HG03521 (cell line): ENCODE data around the gene DCN.

Experiments used
- ATAC-seq: cut with Tn5 transposase; IDR thresholded peaks from one replicate; pipeline ENCODE4 v1.9.1; 2021; ENCODE audit warnings: mild to moderate bottlenecking, moderate library complexity; ENCODE audit not compliant: unreplicated experiment

Gene DCN

DNA sequence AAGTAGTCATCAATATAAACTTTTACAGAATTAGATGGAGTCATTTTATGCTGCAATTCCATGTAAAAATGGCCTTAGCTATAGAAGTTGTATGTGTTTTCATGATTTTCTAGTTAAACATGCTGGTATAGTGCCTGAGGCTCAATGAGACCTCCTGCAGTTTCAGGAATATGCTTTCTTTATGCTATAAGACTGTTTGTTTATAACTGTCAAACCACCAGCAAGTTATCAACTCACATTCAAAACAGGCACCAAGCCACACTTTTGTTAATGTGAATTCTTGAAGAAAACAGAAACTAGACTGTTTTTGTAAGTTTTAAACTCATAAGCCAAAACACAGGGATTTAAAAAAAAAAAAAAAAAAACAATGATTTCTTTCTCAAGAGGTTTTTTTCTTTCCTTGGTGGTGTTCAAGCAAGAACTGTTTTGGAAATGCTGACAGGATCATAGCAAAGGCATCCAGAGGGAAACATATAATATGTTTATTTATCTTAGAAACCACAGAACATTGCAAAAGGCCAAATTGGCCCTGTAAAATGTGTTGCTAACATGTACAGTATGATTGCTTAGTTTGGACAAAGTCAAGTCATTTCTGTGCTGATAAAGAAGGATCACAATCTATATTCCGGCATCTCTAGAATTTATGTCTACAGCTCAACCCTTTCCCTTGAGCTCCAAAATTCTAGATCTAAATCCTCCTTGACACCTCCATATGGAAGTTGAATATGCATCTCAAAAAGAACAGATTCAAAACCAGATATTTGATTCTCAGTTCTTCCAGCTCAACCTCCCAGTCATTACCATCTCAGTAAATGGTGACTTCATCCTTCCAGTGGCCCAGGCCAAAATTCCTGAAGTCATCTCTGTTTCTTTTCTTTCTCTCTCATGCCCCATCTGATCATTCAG, 42.3 kb downstream of the DCN start:
- no peak for ATAC-seq

DNA sequence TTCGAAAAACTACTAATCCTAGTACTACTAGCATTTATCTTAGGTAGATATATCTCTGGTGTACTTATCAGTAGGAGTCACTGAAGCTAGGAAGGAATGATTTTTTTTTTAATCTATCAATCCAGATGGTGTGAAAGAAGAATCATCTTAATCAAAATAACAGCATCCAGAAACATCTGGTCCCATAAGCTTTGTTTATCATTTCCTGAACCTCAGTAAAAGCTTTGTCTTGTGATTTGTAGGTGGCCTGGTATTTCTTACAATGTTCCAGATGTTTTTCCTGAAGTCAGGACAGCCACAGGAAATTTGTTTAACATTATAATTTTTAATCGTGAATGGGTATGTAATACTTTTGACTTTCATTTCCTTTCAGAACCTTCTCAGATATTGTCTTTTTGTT, 43.3 kb downstream of the DCN start:
- no peak for ATAC-seq

DNA sequence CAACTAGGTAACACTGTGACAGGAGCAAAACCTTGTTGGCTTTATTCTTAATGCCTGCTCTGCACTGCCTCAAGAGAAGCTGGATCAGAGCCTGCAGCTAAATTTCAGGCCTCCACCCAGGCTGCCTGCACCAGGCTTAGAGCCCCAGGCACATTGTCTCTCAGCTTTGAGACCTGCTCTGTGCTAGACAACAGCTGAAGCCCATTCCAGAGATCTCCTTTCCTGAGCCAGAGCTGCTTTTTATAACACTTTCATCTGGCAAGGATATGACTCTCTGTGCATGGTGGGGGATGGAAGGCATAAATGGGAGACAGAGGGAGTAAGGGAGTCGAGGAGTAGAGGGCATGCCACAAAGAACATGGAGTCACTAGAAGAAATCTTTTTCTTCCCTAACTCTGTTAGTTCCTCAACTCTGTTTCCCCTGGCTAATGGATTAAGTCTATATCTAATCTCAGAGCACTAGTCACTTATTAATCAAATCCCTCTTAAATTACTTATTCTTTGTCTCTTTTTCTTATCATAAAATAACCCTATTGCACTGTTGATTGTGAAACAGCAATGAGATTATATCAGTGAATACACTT, 44.2 kb downstream of the DCN start:
- ATAC-seq = no peak

DNA sequence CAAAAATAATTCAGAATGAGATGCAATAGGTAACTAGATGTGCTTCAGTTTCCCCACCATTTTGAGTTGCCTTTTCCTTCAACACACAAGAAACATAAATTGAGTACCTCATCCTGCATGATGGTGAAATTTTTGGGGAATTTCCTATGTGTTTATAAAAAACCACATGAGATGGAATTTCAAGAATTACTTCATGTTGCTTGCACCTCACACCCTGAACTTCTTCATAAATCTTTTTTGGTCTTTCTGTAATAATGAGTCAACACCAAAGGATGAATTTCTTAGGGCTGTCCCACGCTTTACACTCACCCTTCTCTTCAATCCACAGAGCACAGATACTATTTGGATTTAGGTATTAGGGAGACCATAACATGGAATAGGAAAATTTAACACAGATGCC, 48.7 kb downstream of the DCN start:
- ATAC-seq = no peak

DNA sequence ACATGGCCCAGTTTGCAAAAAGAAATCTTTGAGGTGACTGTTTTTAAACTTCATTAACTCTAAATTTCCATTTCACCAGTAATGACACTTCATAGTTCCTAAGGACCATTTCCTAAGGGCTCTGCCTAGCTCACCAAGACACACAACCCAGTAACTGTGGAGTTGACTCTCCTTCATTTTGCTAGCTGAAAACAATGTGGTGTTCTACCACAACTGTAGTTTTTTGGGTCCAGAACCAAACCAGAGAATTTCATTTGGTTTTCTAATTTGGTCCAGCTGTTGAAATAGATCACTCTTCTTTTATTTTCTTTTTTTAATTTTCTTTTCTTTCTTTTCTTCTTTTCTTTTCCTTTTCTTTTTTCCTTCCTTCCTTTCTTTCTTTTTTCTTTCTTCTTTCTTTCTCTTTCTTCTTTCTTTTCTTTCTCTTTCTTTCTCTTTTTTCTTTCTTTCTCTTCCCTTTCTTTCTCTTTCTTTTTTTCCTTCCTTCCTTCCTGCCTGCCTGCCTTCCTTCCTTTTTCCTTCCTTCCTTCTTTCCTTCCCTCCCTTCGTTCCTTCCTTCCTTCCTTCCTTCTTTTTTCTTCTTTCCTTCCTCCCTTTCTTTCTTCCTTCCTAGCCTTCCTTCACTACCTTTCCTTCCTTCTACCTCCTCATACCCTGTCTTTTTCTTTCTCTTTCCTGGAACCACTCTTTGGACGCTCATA, 52.8 kb downstream of the DCN start:
- no peak for ATAC-seq

DNA sequence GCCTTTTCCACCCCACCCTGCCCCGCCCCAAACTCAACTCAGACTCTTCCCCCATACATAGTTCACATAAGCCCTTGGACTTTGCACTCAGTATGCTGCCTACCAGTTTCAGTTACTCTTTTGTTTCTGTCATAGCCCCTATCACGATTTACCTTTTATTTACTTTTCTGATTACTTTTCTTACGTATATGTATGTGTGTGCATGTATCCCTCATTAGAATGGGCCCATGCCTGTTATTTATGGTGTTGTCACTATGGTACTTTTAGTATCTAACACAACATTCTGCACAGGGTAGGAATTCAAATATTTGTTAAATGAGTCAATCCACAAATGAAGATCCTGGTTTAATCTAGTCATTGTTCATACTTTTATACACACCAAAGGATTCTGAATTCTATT, 54.9 kb downstream of the DCN start:
- no peak for ATAC-seq

DNA sequence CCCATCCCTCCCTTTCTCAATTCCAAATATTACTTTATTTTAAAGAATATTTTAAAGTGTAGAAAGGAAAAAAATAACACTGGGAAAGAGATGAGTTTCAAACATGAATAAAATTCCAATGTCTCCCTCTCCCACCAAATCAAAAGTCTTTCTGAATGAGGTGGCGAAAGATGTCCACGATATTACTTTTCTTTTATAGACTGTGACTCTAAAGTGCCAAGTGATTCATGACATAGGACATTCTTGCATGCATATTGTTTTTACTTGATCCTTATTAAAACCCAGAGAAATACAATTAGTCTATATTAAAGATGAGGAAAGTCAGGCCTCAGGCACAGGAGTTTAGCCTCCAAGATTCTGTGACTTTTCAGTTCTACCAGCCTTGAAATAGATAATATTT, 55.3 kb downstream of the DCN start:
- ATAC-seq = no peak

DNA sequence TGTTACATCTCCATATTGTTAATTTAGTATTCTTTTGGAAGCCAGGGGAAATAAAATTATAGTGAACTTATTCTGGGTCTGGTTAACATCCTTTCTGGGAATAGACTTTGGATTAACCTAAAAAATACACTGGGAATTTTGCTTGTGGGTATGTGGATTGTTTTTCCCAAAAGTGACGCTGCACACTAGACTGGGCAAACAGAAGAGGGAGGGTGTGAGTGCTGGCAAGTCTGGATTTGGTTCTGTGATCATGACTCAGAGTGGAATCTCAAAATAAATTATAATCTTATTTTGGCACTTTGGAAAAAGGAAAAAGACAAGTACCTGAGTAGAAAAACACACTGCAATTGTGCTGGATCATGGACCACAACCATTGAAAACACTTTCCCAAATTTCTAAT, 56.1 kb downstream of the DCN start:
- ATAC-seq = no peak

DNA sequence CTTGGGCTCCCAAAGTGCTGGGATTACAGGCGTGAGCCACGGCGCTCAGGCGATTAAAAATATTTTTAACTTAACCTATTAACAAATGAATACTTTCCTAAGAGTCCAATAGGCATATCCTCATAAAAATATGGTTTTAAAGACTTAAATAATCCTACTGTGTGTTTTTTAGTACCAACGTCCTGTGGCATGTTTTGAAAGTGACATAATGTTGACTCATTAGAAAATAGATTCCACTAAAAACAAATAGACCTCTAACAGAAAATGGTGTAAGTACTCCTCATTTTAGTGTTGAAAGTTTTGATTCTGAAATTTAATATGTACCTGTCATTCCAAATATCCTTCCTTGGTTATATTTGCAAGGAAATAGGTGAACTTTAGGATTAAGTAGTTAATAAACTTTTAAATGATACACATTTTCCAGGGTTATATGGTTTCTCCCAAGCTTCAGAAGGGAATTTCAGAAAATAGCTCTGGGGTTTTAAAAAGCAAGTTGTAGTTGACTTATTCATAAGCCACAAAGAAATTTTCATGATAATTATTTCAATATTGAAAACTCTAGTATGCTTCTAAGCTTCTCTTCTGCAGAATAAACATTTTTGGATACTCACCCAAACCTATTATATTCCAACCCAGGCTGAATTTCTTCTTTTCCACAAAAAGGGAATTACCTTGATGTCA, 59.2 kb downstream of the DCN start:
- no peak for ATAC-seq

DNA sequence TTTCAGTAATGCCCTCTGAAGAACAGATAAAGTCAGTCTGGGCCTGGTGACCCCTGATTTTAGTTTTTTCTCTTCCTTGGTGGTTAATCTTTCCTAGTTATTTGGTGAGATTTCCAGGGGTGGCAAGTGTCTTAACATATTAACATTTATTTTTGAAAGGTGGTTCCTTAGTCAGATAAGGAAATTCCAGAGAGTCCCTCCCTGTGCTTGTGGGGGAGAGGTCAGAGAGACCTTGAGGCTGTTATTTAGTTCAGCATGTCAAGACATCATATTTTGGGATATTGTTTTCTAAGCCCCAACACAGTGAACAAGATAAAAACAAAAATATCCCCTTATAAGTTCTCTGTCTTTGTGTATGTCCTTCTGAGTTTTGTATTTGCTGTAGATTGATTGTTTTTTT, 61.8 kb downstream of the DCN start:
- no peak for ATAC-seq

DNA sequence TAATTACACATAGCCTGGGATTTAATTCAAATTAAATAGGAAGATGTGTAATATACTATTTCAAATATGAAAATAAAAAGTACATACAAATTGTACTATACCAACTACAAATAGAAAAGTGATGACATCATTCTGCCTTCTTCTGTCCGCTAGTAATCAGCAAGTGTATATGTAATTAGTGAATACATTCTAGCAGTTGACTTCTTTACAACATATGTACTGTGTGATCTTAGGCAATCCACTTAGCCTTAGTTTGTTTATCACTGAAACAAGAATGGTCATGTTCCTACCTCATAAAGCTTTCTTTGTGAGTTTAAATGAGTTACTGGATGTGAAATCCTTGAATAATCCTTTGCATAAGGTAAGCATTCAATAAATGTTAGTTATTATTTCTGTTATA, 63.5 kb downstream of the DCN start:
- no peak for ATAC-seq

DNA sequence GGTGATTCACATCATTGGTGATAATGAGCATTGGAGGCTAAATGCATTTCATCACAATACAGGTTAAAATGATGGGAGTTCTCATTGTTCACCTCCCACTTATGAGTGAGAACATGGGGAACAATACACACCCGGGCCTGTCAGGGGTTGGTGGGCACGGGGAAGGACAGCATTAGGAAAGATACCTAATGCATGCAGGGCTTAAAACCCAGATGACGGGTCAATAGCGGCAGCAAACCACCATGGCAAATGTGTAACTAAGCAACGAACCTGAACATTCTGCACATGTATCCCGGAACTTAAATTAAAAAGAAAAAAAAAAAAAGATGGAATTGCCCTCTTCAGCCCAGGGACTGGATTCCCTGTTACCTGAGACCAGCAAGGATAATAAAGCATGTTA, 69.0 kb downstream of the DCN start:
- no peak for ATAC-seq

DNA sequence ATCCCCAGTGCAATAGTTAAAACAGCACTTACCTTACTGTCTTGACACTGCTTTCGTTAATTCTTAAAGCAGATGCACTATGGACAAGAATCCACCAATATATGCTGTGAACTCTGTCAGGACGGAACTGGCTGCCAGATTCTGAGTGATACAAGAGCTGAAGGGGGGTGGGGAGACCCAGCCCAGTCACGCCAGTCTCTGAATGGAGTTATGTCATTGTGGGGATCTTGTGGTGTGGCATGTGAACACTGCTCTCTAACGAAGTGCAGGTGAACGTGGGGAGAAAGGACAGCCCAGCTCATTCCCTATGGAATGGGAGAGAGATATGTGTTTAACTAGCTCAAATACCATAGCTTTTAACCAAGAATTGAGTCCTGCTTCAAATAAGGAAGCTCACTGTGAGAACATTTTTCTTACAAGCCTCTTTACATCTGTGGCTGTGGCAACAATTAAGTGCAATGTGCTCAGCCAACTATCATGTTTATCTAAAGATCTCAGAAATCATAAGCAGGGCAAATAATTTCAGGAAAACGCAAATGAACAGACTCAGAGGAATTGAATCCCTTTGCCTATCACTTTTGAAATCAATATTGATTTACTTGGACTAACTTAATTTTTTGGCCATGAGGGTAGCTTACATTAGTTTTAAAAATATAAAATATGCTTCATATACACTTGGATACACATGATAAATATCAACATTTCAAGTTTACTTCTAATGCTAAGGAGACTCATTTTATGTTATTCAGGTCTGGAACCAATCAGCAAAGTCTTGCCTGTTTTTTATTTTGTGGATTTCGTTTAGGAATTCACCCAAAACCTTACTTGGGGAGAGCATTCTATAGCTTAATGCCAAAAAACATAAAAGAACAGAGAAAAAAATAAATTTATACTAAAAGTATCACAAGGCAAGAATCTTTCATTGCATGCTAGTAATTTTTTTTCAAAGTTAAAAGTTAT, 71.0 kb downstream of the DCN start, which contains the start of gene LUM:
TSS of gene LUM (minus strand) at position 129 of the 960 bp plus-strand sequence. CDS start 2,515 bp downstream, outside the sequence.
- ATAC-seq = no peak

DNA sequence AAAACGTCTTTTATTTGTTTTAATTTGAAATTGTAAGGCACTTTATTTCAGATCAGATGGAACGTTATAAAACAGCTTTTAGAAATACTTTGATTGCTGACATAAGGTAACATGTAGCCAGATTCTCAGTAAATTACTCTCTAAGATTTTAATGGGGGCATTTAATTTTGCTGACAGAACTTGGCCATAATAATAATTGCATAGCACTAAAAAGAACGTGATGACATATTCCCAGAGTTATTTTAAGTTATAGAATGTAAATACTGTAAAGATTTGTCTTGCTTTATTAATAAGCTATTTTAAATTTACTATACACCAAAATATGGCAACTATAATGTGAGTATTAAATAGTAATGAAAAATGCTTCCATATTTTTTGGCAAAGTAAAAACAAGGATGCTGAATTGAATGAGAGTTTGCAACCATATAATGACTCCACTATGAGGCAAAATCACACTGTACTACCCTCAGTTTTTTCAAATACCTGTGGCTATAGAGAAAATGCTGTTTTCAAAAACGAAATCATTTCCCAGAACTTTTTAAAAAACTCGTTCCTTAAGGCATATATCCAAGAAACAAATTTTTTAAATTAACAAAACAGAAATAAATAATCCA, 72.2 kb downstream of the DCN start:
- ATAC-seq = no peak

DNA sequence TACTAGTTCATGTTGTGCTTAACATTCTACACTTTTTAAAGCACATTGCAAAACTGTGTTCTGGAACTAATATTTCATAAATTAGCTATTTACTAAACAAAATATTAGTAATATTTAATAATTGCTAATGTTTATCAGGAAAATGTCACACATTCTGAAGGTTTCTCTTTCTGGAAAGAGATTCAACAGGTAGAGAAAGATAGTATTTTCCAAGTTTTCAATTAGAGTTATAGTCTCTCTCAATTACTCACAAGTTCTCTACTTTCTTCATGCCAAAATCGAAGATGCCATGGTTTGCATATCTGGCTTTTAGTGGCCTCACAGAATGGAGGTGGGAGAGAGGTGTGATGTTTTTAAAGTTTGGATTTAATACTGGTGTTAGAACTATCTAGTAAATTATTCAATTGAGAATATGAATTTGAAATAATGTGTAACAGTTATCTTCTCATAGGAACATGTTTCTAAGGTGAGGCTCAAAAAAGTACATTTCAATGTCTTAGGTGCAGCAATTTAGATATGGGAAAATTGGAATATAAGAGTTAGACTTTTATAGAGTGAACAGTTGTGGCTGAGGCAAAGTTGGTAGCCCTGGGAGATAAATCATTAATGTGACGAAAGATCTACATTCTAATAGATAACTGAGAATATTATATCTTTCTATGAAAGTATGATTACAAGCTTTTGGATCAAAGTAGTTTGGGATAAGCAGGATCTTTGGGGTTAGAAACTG, 72.9 kb downstream of the DCN start:
- no peak for ATAC-seq

DNA sequence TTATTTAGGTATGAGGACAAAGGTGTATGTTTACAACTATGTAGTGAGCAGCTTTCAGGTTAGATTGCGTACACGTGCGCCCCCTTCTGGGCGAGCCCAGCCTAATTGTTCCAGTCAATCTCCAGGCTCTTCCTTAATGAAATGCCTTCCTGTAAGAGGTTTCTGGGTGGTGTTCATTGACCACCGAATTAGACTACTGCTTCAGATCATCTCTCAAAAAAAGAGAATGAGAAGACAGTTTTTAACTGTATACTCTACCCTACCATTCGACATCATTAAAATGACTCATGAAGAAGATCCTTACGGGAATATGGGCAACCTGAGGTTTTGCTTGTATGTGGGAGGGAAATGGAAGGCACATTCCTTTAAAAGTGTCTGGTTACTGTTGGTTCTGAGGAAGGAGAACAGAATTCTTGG, 73.5 kb downstream of the DCN start:
- peak; percentile 59 for ATAC-seq

DNA sequence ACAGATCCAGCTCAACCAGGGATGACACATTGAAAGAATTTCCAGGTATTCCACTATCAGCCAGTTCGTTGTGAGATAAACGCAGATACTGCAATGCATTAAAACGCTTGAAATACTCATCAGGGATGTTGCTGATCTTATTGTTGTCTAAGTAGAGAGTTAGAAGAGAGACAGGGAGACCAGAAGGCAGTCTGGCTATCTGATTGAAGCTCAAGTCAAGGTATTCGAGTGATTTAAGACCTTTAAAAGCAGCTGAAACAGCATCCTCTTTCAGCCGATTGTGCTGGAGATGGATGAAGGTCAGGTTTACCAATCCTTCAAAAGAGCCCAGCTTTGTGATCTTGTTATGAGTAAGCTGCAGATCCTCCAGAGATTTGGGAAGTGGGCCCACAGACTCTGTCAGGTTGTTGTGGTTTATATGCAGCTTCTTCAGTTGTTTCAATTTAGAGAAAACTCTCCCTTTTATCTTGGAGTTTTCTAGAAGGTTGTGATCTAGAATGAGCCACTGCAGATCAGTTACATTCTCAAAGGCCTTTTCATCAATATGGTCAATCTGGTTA, 74.3 kb downstream of the DCN start:
- no peak for ATAC-seq

DNA sequence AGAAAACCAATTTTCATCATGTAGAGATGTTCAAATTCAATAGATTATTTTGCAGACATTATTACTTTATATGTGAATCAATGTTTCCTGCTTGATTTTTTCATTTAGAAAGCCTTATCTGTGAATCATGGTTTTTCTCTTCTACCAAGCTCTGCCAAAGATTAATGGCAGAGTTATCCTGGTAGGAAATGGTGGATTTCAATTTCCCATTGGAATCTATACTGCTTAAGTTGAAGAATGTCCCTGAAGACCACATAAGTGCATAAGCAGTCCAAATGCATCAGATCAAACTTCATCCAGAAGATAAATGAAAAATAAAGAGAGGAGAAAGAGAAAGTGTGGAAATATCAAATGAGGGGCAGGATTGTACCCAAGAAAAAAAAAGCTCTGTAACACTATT, 76.3 kb downstream of the DCN start:
- no peak for ATAC-seq

DNA sequence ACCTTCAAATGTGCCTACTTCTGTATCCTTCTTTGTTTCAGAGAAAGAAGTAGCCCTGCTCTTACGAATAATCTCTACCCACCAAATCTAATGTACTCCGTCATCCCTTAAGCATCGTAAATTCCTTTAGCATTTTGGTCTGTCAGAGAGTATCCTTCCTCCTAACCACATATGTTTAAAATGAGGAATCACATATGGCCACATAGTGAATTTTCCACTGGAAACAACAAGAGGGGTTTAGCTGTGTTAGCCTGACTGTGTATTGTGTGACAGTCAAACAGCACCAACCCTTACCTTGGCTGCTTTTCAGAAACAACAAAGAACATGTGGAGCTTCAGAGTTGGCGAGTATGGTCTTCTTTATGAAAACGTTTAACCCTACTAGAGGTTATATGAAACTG, 76.8 kb downstream of the DCN start:
- no peak for ATAC-seq
